ENCODE results near the gene PDE9A.
A peak's percentile ranks its signal among the peaks of the same experiment; 100 is the strongest.
"Not testable (repeated sequence)": the region's sequence is repeated elsewhere in the genome, so short reads cannot be mapped to it uniquely, and the experiment has no call there.

The PDE9A gene

DNA sequence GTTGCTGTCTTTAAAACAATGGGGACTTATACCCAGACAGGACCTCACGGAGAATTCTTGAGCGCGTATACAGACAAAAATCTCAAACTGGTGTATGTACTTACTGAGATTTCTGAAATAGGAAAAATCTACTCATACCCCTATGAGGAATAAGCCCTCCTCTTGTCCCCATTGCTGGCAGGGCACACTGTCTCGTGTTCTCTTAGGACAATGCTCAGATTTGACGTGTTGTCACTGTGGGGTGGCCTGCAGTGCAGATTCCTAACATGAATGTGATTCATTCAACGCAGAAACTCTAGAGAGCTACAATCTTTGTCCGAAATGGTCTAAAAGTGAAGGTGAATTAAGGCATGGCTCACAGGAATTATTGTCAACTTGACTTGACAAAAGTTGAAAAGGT, 31.1 kb upstream of the PDE9A start:
- H3K4me3 ChIP-seq (ENCODE audit: low read length in 2 of 2) = no peak overlapping the region
- peaks cover 4 to 7% of the 10 kb centered on the region in 2 donors for H3K27me3 ChIP-seq (ENCODE audit: control insufficient read depth in 2 of 2, insufficient read depth in 2 of 2, low read length in 2 of 2)
- H3K36me3 ChIP-seq (ENCODE audit: control insufficient read depth in 2 of 2, insufficient read depth in 2 of 2, low read length in 2 of 2) = no peaks in the 10 kb centered on the region
- H3K9ac ChIP-seq (ENCODE audit: low read depth in 1 of 2, low read length in 2 of 2) = no peak overlapping the region
- H3K9me3 ChIP-seq (ENCODE audit: control insufficient read depth in 2 of 2, low read length in 2 of 2) = no peaks in the 10 kb centered on the region
- H3K4me1 ChIP-seq (ENCODE audit: control insufficient read depth in 2 of 2, insufficient read depth in 2 of 2, low read length in 2 of 2) = peaks cover 9 to 12% of the 10 kb centered on the region in 2 donors
- H3K27ac ChIP-seq (ENCODE audit: low read depth in 2 of 2, low read length in 2 of 2) = no peak overlapping the region

DNA sequence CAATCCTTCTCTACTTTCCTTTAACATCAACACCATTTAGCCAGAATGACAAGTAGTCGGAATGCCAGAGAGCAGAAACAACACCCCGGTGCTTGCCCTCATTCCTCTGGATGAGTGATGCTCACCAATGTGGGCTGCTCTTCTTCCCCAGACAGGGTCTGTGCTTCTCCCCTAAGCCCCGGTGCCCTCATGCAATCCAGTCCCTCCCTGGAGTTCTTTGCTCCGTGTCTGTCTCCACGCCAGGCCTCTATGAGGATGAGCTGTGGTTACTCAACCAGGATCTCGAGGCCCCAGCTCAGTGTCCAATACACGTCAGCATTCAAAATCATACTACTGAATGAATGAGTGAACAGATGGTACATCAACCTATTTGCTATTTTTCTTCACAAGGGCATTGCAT, 29.7 kb upstream of the PDE9A start:
- Histone ChIP-seq H3K27me3 (ENCODE audit: control insufficient read depth in 2 of 2, insufficient read depth in 2 of 2, low read length in 2 of 2) (peaks cover under 1 to 4% of the 10 kb centered on the region in 2 donors), H3K4me3 (ENCODE audit: low read length in 2 of 2) (no peak overlapping the region), H3K27ac (ENCODE audit: low read depth in 2 of 2, low read length in 2 of 2) (peak overlapping the region in 1 of 2 donors; percentile 35), H3K36me3 (ENCODE audit: control insufficient read depth in 2 of 2, insufficient read depth in 2 of 2, low read length in 2 of 2) (no peaks in the 10 kb centered on the region), H3K9ac (ENCODE audit: low read depth in 1 of 2, low read length in 2 of 2) (no peak overlapping the region), H3K4me1 (ENCODE audit: control insufficient read depth in 2 of 2, insufficient read depth in 2 of 2, low read length in 2 of 2) (peaks cover 9 to 12% of the 10 kb centered on the region in 2 donors), H3K9me3 (ENCODE audit: control insufficient read depth in 2 of 2, low read length in 2 of 2) (no peaks in the 10 kb centered on the region)

DNA sequence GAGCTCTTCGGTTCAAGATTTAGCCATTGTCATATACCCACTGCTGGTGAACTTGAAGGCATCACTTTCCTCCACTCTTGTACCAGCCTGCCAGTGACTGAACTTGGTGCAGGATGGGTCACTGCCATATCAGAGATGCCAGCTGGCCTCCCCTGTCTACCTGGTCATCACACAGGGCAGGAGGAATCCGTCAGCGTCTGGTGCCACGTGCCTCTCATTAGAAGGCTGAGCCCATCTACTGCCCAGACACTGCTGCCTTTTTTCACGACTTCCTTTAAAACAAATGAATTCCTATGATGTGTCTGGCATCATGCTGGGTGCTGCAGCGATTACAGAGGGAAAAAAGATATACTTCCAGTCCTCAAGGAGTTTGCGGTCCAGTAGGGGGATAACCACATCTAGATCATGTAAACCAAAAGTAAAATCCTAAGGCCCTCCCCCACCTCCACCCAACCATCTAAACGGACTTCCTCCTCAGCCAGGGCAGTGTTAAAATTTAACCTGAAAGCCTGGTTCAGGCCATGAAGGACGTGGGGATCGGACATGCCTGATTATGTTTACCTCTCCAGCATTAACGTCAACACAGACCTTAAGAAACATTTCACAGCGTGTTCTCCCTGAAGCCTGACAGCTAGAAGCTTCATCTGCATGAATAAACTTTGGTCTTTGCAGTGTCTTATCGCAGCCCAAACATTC, 29.2 kb upstream of the PDE9A start:
- no peaks in the 10 kb centered on the region for H3K36me3 ChIP-seq (ENCODE audit: control insufficient read depth in 2 of 2, insufficient read depth in 2 of 2, low read length in 2 of 2)
- peak overlapping the region in 1 of 2 donors; percentile 35 for H3K27ac ChIP-seq (ENCODE audit: low read depth in 2 of 2, low read length in 2 of 2)
- peaks cover 9 to 12% of the 10 kb centered on the region in 2 donors for H3K4me1 ChIP-seq (ENCODE audit: control insufficient read depth in 2 of 2, insufficient read depth in 2 of 2, low read length in 2 of 2)
- H3K9me3 ChIP-seq (ENCODE audit: control insufficient read depth in 2 of 2, low read length in 2 of 2) = no peaks in the 10 kb centered on the region
- H3K27me3 ChIP-seq (ENCODE audit: control insufficient read depth in 2 of 2, insufficient read depth in 2 of 2, low read length in 2 of 2) = peaks cover 0 to 3% of the 10 kb centered on the region in 2 donors
- H3K9ac ChIP-seq (ENCODE audit: low read depth in 1 of 2, low read length in 2 of 2) = no peak overlapping the region
- H3K4me3 ChIP-seq (ENCODE audit: low read length in 2 of 2) = no peak overlapping the region

DNA sequence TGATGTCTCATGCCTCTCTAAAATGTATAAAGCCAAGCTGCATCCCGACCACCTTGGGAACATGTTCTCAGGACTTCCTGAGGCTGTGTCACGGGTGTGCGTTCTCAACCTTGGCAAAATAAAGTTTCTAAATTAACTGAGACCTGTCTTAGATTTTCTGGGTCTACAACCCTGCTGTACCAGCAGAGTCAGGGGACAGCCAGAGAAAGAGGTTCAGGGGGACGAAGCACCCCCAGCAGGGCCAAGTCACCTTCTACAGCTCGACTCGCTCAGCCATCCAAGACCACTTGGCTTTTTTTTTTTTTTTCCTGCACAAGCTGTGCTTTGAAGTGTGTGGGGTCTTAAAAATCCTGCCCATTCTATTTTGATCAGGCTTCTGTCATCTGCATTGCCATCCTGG, 28.5 kb upstream of the PDE9A start:
- no peak overlapping the region for H3K27ac ChIP-seq (ENCODE audit: low read depth in 2 of 2, low read length in 2 of 2)
- H3K9ac ChIP-seq (ENCODE audit: low read depth in 1 of 2, low read length in 2 of 2) = no peak overlapping the region
- no peak overlapping the region for H3K4me3 ChIP-seq (ENCODE audit: low read length in 2 of 2)
- no peaks in the 10 kb centered on the region for H3K9me3 ChIP-seq (ENCODE audit: control insufficient read depth in 2 of 2, low read length in 2 of 2)
- no peaks in the 10 kb centered on the region for H3K27me3 ChIP-seq (ENCODE audit: control insufficient read depth in 2 of 2, insufficient read depth in 2 of 2, low read length in 2 of 2)
- H3K36me3 ChIP-seq (ENCODE audit: control insufficient read depth in 2 of 2, insufficient read depth in 2 of 2, low read length in 2 of 2) = no peaks in the 10 kb centered on the region
- peaks cover 9 to 12% of the 10 kb centered on the region in 2 donors for H3K4me1 ChIP-seq (ENCODE audit: control insufficient read depth in 2 of 2, insufficient read depth in 2 of 2, low read length in 2 of 2)

DNA sequence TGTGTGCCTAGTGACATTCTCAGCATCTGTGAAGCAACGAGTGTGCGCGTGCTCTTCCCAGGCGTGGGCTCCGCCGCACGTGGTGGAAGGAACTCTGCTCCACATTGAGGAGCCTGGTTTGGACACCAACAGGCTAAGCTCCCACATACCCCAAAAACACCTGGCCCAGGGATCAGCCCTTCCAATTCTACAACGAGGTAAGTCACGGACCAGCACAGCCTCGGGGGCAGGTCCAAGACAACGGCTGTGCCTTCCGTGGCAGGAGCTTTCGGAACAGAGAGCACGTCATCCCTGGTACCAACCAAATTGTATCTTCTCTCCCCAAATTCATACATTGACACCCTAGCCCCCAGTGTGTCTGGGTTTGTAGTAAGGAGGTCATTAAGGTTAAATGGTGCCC, 27.2 kb upstream of the PDE9A start:
- Histone ChIP-seq H3K36me3 (ENCODE audit: control insufficient read depth in 2 of 2, insufficient read depth in 2 of 2, low read length in 2 of 2) (no peaks in the 10 kb centered on the region), H3K4me3 (ENCODE audit: low read length in 2 of 2) (no peak overlapping the region), H3K4me1 (ENCODE audit: control insufficient read depth in 2 of 2, insufficient read depth in 2 of 2, low read length in 2 of 2) (peaks cover 9 to 12% of the 10 kb centered on the region in 2 donors), H3K27me3 (ENCODE audit: control insufficient read depth in 2 of 2, insufficient read depth in 2 of 2, low read length in 2 of 2) (no peaks in the 10 kb centered on the region), H3K9ac (ENCODE audit: low read depth in 1 of 2, low read length in 2 of 2) (no peak overlapping the region), H3K27ac (ENCODE audit: low read depth in 2 of 2, low read length in 2 of 2) (no peak overlapping the region), H3K9me3 (ENCODE audit: control insufficient read depth in 2 of 2, low read length in 2 of 2) (no peaks in the 10 kb centered on the region)

DNA sequence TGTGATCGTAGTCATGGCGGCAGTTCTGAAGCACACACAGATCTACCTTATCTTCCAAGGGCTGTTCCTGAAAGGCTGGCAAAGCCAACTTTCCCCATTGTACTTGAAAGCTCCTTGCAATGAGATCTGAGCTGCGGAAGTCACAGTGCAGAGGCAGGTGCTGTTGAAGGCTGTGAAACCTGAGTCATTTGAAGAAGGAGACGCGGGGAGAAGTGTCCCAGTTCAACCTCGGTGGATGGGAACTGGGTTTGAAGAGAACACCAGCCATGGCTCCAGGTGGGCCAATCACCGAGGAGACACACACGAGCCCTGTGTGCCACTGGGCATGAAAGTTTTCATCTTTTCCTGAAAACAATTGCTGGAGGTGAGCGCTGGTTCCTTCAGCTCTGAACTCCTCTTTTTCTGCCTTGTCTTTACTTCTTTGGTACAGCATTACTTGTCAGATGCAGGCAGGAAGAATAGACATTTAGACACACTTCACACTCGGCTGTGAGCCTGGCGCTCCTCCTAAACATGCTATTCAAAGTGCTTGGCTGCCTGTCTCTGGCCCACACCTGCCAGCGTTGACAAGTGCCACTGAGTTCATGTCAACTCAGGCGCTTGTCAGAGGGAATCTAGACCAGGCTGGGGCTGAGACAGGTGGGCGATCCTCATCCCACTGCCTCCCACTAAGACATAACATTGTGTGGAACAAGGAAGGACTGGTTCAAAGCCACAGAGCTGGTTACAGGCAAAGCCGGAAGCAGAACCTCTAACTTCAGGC, 25.7 kb upstream of the PDE9A start:
- H3K4me1 ChIP-seq (ENCODE audit: control insufficient read depth in 2 of 2, insufficient read depth in 2 of 2, low read length in 2 of 2) = peaks cover 9 to 12% of the 10 kb centered on the region in 2 donors
- H3K27ac ChIP-seq (ENCODE audit: low read depth in 2 of 2, low read length in 2 of 2) = no peak overlapping the region

DNA sequence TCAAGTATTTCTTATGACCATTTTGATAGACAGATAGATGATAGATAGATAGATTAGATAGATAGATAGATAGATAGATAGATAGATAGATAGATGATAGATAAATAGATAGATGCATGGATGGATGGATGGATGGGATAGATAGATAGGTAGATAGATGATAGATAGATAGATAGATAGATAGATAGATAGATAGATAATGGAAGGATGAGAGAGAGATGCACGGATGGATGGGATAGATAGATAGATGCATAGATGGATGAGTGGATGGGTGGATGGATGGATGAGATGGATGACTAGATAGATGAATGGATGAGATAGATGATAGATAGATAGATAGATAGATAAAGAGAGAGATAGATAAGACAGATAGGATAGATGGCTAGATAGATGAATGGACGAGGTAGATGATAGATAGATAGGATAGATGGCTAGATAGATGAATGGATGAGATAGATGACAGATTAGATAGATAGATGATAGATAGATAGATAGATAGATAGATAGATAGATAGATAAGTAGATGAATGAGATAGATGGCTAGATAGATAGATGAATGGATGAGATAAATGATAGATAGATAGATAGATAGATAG, 24.9 kb upstream of the PDE9A start:
- not testable (repeated sequence) for H3K9me3 ChIP-seq (ENCODE audit: control insufficient read depth in 2 of 2, low read length in 2 of 2); H3K36me3 ChIP-seq (ENCODE audit: control insufficient read depth in 2 of 2, insufficient read depth in 2 of 2, low read length in 2 of 2); H3K4me3 ChIP-seq (ENCODE audit: low read length in 2 of 2); H3K9ac ChIP-seq (ENCODE audit: low read depth in 1 of 2, low read length in 2 of 2); H3K27me3 ChIP-seq (ENCODE audit: control insufficient read depth in 2 of 2, insufficient read depth in 2 of 2, low read length in 2 of 2); H3K27ac ChIP-seq (ENCODE audit: low read depth in 2 of 2, low read length in 2 of 2)
- peaks cover 9 to 12% of the 10 kb centered on the region in 2 donors for H3K4me1 ChIP-seq (ENCODE audit: control insufficient read depth in 2 of 2, insufficient read depth in 2 of 2, low read length in 2 of 2)

More for the DNA sequence above, 25.7 kb upstream of the PDE9A start:
- no peak overlapping the region for H3K4me3 ChIP-seq (ENCODE audit: low read length in 2 of 2)
- H3K9ac ChIP-seq (ENCODE audit: low read depth in 1 of 2, low read length in 2 of 2) = no peak overlapping the region
- H3K36me3 ChIP-seq (ENCODE audit: control insufficient read depth in 2 of 2, insufficient read depth in 2 of 2, low read length in 2 of 2) = no peaks in the 10 kb centered on the region
- H3K27me3 ChIP-seq (ENCODE audit: control insufficient read depth in 2 of 2, insufficient read depth in 2 of 2, low read length in 2 of 2) = no peaks in the 10 kb centered on the region
- no peaks in the 10 kb centered on the region for H3K9me3 ChIP-seq (ENCODE audit: control insufficient read depth in 2 of 2, low read length in 2 of 2)

DNA sequence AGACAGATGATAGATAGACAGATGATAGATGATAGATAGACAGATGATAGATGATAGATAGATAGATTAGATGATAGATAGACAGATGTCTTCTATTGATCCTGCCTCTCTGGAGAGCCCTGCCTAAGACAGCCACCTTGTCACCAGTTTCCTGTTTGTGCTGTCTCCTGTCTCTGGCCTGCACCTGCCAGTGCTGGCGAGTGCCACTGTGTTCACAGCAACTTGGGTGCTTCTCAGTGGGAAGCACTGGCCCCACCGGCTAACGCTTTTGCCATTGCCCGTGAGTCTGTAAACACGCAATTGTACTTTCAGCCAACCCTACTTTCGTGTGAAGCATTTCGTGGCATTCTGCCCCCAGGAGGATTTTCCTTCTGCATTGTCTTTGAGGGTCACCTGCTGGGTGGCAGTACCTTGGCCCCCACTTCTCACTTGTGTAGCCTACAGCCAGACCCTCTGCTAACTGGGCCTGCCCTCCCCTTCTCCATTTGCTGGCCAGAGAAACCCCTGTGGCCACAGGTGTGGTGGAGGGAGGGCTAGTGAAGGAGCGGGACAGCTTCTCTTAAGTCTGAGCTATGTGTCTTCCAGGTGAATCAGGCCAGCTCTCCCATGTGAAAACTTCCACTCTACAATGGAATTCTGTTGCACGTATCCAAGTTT, 23.4 kb upstream of the PDE9A start:
- no peak overlapping the region for H3K9ac ChIP-seq (ENCODE audit: low read depth in 1 of 2, low read length in 2 of 2)
- H3K27ac ChIP-seq (ENCODE audit: low read depth in 2 of 2, low read length in 2 of 2) = no peak overlapping the region
- no peaks in the 10 kb centered on the region for H3K9me3 ChIP-seq (ENCODE audit: control insufficient read depth in 2 of 2, low read length in 2 of 2)
- H3K4me1 ChIP-seq (ENCODE audit: control insufficient read depth in 2 of 2, insufficient read depth in 2 of 2, low read length in 2 of 2) = no peaks in the 10 kb centered on the region
- no peak overlapping the region for H3K4me3 ChIP-seq (ENCODE audit: low read length in 2 of 2)
- no peaks in the 10 kb centered on the region for H3K27me3 ChIP-seq (ENCODE audit: control insufficient read depth in 2 of 2, insufficient read depth in 2 of 2, low read length in 2 of 2)
- no peaks in the 10 kb centered on the region for H3K36me3 ChIP-seq (ENCODE audit: control insufficient read depth in 2 of 2, insufficient read depth in 2 of 2, low read length in 2 of 2)

DNA sequence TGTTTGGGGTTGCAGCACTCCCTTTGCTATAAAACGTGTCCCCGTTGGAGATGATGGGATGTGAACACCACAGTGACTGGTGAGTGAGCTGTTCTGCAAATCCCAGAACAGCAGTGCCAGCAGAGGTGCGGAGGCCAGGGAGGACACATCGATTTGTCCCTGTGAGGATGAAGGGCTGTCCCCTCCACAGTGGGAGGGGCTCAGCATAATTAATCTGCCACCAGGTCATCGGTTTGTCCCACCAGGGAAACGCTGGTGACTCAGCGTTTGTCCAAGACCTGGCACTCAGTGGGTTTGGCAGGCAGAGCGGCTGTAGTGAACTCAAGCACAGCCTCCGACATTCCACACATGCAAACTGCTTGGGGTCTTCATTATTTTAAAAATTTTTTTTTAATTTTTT, 22.8 kb upstream of the PDE9A start:
- Histone ChIP-seq H3K36me3 (ENCODE audit: control insufficient read depth in 2 of 2, insufficient read depth in 2 of 2, low read length in 2 of 2) (no peaks in the 10 kb centered on the region), H3K27me3 (ENCODE audit: control insufficient read depth in 2 of 2, insufficient read depth in 2 of 2, low read length in 2 of 2) (no peaks in the 10 kb centered on the region), H3K27ac (ENCODE audit: low read depth in 2 of 2, low read length in 2 of 2) (no peak overlapping the region), H3K4me3 (ENCODE audit: low read length in 2 of 2) (no peak overlapping the region), H3K4me1 (ENCODE audit: control insufficient read depth in 2 of 2, insufficient read depth in 2 of 2, low read length in 2 of 2) (no peaks in the 10 kb centered on the region), H3K9me3 (ENCODE audit: control insufficient read depth in 2 of 2, low read length in 2 of 2) (no peaks in the 10 kb centered on the region), H3K9ac (ENCODE audit: low read depth in 1 of 2, low read length in 2 of 2) (no peak overlapping the region)

DNA sequence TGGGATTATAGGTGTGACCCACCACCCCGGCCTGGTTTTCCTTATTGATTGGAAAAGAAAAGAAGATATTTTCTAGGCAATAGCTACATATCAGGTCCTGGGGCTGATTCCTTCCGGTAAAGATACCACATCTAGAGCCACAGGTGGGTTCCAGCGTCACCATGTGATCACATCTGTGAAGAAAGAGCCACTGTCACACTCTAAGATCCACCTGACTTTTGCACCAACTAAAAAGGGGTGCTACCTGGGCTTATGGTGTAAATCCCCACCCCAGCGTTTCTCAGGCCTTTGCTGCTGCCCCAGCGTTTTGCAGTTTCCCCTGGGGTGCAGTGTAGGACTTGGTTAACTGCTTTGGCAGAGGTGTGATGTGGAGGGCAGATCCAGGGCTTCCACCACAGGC, 22.3 kb upstream of the PDE9A start:
- Histone ChIP-seq H3K27me3 (ENCODE audit: control insufficient read depth in 2 of 2, insufficient read depth in 2 of 2, low read length in 2 of 2) (no peaks in the 10 kb centered on the region), H3K27ac (ENCODE audit: low read depth in 2 of 2, low read length in 2 of 2) (no peak overlapping the region), H3K9me3 (ENCODE audit: control insufficient read depth in 2 of 2, low read length in 2 of 2) (no peaks in the 10 kb centered on the region), H3K36me3 (ENCODE audit: control insufficient read depth in 2 of 2, insufficient read depth in 2 of 2, low read length in 2 of 2) (no peaks in the 10 kb centered on the region), H3K4me3 (ENCODE audit: low read length in 2 of 2) (no peak overlapping the region), H3K4me1 (ENCODE audit: control insufficient read depth in 2 of 2, insufficient read depth in 2 of 2, low read length in 2 of 2) (no peaks in the 10 kb centered on the region), H3K9ac (ENCODE audit: low read depth in 1 of 2, low read length in 2 of 2) (no peak overlapping the region)
